DMS 273 treated with DMSO at 0.1 percent for 48 hours (cell line): ENCODE data around the gene IRAK4.
A peak's percentile ranks its signal among the peaks of the same experiment; 100 is the strongest.

Experiments
- DNase-seq: peaks from one replicate; lab custom pipeline; 2025; lab: John Stamatoyannopoulos, UW

Gene IRAK4

DNA sequence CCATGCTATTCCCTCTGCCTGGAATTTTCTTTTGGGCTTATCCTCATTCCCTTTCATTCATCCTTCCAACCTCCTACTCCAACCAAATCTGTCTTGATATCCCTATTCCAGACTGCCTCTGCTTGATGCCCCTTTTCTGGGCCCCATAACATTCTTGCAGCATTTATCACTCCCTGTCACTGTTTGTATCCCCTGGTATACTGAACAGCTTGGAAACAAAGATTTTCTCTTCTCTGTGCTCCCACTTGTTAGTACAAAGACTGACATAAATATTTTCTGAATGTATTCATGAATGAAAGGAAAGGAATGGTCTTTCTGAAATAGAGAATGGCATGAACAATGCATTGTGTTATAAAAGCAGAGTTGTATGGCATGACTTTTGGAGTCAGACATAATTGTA, 7.5 kb downstream of the IRAK4 start:
- no peak for DNase-seq

DNA sequence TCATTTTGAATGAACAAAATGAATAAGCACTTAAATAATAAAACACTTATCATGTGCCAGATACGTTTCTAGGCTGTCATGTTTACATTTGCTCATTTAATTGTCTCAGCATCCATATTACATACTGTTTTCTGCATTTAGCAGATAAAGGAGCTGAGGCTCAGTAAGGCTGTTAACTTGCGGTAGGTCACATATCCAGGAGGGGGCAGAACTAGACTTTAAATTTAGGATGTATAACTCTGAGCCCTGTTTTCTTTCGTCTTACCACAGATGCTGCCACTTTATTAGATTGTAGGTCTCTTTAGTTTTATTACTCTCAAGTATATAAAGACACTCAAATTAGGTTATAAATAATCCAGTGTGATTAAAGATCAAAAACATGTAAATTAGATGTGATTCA, 17.7 kb downstream of the IRAK4 start:
- peak; percentile 17 for DNase-seq

DNA sequence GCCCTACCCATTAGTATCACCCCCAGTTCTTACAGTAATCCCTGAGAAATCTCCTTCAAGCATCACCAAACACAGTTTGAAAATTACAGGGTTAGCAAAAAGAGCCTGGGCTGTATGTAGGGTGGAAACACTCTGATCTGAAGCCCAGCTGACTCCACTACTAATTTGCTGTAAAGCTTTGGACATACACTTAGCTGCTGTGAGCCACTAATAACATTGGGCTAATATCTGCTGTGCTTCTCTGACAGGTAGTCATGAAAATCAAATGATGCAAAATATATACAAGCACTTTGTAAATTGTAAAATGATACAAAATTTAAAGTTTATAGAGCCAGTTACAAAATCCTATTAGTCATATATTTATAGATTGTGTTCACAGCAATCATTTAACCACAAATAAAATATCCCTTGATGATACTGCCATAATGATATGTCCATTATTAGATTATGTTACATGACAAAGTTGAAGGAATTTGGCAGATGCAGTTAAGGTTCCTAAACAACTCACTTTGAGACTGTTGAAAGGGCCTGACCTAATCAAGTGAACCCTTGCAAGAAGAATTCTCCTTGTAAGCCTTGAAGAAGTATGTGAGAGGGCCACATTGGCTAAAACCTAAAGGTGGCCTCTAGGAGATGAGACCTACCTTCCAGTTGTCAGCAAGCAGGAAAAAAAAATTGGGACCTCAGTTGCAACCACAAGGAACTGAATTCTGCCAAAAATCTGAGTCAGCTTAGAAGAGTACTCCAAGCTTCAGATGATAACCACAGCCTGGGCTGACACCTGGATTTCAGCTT, 28.3 kb downstream of the IRAK4 start:
- DNase-seq = no peak

DNA sequence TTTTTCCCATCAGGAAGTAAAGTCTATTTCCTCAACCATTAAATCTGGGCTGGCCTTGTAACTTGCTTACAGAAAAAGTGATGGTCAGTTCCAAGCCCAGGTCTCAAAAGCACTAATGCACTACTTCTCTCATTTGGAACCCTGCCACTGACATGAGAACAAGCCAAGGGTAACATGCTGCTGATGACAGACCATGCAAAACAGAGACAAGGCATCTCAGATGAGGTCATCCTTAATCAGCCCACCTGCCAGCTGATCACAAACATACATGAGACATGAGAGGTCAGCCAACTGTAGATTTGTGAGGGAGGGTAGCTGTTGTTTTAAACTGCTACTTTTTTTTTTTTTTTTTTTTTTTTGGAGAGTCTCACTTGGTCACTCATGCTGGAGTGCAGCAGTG, 31.2 kb downstream of the IRAK4 start:
- DNase-seq = no peak

DNA sequence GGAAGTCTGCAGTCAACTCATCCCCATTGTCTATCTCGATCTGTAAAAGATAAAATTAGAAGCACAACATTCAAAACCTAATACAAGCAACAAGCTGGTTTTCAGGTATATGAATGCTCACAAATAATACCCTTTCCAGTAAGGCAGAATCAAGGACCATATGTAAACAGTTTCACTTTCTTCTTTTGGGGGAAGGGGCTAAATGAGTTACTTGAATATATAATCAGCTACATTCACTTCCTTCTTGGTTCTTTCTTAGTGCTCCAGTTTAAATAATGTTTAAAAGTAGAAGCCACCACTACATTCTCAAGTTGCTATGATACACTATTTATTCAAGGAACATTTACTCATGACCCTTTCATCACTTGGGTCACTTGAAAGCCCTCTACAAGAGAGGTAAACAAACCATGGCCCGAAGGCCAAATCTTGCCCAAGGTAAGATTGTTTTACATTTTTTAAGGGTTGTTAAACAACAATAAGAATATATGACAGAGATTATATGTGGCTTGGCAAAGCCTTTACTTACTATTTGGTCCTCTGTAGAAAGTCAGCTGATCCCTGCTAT, 37.0 kb downstream of the IRAK4 start:
- DNase-seq = no peak

DNA sequence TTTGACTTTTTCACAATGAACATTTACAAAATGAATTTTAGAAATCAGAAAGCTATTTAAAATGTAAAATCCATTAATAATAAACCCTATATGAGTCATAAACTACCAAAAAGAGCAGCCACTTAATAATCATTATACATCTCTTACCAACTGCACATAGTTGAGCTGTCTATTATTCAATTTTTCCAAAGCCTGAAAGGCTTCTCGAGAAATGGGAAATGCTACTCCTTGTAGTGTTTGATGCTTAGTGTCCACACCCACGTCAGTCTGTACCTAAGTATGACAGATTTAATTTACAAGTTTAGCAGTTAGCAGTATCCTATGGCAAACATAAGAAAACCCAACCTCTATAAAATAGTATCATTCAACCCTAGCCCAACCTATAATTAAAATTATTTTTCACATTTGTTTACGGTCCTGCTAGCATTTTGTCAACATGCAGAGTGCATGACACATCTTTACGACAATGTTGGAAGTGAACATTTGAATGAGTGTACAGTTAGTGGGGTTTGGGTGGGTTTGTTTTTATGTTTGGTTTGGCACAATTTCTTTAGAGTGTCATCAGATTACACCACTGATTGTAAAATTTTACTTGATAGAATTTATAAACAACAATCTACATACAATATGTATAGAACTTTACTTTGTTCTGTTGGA, 38.9 kb downstream of the IRAK4 start:
- DNase-seq = no peak

DNA sequence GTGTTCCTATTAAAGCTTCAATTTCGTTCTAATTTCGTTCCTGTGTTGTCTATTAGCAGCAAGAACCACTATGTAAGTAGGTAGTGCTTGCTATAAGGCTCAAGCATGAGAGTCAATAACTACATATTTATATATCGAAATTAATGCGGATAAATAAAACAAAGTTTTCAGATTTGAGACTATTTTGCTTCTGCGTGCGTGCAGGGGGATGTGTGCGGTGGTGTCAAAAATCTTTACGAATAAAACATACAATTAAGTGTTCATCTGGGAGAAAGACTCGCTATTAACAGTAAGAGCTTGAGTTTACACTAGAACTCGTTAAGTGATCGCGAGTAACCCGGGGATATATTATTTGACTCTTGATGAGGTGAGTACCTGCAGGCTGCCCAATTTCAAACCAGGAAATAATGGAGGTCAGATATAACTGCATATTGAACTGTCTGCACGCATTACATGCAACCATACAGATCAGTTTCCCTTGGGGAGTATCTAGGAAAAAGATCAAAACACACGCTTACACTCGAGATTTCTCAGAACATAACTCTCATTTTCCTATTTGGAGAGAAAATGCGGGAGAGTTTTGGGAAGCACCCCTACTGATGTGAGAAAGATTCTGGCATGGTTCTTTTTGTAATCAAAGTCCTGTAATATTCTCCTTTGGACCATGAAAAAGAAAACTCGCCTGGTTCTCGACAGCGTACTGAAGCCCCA, 46.6 kb downstream of the IRAK4 start:
- DNase-seq = no peak

DNA sequence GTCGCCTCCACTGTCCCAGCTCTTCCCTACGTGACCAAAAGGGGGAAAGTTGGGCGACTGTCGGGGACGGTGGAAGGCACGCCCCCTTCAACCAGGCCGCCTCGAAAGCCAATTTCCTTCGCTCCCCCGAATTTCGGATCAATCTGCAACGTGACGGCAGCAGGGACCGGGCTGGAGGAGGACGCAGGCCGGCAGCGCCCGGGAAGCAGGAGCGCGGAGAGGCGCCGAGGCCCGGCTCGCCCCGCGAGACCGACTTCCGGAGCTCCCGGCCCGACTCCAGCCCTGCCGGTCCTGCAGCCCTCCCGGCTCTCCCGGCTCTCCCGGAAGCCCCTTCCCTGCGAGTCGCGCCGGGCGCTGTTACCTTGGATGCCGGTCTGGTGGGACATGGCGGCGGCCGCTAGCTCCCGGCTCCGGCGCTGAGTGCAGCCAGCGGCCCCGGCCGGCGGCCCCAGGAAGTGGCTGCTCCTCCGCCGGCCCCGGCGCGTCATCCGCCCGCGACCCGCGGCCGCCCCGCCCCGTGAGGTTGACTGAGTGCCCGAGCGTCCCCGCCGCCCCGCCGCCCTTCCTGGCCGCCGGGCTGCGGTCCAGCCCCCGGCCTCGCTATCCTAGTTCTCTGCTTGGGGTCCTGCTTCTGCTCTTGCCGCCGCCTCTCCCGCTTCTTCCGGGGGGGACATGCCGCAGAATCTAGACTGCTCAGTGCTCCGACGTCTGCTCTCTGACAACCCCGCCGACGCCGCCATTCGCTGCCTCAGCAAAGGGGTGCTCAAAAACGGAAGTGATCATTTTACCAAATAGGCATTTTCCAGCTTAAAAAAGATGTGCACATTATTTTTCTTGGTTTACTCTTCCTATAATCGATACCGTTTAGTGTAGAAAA, 47.3 kb downstream of the IRAK4 start, which contains the start of gene TWF1:
Gene TWF1, minus strand, starts transcription at position 458 of the 877 bp plus-strand sequence. Its CDS starts 72 bp downstream, at position 386.
- peak; percentile 2 for DNase-seq

DNA sequence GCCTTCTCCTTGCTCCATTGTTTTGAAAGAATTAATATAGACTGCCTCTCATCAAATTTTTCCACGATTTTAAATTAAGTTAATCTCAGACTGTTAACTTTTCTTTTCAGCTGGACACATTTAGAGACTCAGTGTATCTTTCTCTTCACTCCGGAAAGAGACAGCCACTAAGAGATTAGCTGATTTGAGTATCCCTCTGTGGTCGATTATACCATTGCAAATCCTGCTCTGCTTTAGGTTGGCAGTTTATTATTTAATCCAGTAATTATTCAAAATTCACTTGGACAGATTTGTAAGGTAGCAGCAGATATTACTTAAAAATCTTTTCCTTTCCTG, 48.0 kb downstream of the IRAK4 start:
- DNase-seq = no peak

DNA sequence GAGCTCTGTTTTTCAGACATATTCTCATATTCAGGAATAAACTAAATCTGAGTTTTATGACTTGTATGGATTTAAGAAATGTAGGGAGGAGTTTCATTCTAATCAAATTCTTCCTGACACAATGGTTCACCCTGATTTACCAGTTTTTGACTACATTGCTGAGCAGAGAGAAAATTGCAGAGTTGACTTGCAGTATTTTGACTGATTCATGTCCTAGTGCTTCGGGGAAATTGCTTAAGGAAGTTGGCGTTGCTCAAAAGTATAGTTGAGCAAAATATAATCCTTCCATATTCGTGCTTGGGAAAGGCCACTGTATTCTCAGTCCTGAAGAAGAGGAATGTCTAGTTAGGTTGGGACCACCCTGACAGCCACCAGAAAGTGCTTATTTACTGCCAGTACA, 48.6 kb downstream of the IRAK4 start:
- no peak for DNase-seq

DNA sequence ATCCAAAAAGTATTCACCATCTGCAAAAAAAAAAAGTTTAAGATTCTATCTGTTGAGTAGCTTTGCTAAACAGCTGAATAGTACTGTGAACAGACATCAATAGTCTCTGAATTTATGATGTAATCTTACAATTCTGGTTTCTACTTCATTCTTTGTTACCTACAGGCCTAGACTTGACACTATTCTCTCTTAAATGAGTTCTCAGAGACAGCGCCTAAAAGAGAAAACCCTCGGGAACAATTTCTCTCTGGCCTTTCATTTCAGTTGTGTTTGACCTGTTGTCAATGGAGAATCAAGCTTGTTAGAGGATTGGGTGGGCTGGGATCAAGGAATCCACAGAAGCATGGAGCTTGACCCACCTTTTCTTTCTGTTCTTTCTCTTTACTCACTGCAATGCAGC, 53.3 kb downstream of the IRAK4 start:
- DNase-seq = no peak

DNA sequence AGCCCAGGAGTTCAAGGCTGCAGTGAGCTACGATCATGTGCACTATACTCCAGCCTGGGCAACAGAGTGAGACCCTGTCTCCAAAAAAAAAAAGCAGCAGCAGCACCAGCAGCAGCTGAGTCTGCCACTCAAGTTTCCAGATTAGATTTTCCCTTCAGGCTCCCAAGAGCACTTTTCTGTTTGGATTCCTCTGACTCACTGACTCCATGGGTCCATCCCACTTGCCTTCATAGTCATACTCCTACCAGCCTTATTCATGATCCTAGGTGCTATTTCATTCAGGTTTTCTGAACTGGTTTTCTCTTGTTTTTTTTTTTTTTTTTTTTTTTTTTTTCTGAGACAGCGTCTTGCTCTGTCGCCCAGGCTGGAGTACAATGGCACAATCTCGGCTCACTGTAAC, 54.2 kb downstream of the IRAK4 start:
- no peak for DNase-seq

DNA sequence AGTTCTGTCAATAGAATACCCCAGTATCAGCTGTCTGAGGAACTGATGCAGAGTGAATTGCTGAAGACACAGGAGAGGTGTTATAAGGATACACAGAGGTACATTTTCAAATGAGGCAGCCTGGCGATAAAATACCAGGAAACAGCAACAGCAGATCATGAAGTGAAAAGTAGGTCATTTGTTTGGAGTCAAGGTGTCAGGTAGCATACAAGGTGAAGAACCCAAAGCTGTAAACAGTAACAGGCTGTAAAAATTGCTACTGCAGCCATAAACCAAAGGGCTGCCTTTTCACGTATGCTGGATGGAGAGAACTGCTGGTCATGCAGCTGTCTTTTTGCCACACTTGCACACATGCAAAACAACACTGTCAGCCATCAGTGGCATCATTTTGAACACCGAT, 56.7 kb downstream of the IRAK4 start:
- DNase-seq = no peak

DNA sequence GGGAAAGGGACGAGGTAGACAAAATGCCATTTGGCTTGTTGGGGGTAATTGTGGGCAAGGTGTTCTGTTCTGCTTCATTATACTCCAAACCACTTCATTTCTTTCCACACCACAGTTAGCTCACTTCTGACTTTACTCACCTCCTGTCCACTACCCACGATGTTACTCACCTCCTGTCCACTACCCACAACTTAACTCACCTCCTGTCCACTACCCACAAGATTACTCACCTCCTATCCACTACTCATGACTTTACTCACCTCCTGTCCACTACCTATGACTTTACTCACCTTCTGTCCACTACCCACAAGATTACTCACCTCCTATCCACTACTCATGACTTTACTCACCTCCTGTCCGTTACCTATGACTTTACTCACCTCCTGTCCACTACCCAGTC, 57.4 kb downstream of the IRAK4 start:
- no peak for DNase-seq

DNA sequence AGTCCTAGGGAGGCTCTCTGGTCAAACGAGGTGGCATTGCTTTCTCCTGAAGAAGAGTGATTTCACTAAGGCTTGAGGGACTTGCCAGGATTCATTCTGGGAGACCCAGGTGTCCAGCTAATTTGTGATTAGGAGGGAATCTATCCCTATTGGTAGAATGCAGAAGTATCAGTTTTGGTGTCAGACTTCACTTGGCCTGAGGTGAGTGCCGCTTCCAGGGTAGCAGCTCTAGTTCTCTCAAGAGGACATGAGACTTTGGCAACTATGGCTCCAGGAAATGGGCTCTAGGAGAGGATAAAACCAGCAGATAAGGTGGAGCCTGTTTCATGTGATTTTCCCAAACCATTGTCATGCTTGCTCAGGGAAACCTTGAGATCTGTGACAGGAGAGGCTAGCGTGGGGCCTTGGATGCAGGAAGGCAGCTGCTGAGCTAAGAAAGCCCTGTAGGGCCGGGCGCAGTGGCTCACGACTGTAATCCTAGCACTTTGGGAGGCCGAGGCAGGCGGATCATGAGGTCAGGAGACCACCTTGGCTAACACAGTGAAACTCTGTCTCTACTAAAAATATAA, 65.5 kb downstream of the IRAK4 start:
- DNase-seq = no peak

DNA sequence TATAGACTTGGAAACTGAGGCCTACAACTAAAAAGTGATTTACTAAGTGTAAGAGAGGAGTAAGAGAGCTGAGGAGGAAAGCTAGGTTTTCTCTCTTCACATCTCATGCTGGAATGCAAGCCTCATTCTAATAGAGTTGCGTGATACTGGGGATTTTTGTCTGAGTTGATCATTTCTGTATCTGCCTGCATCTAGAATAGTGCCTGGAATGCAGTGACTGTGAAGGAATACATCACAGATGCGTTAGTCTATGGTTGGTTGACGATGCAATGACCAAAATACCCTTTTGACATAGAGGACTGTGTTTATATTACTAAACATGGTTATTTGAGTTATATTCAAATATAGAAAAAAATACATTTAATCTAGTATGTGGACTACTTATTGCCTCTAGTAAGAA, 67.9 kb downstream of the IRAK4 start:
- no peak for DNase-seq

DNA sequence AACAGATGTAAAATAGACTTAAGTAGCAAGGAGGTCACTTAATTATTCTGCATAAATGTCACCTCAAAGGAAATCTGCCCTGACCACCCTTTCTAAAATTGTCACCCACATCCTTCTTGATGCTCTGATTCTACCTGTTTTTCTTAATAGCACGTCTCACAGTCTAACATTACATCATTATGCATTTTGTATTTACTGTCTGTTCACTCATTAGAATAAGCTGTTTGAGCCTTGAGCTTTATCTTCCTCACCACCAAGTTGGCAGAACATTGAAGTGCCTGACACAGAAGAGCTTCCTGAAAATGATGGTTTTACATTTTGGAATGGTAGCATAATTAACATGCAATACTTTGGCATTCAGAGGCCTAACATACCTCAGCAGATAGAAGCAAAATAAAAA, 68.3 kb downstream of the IRAK4 start:
- no peak for DNase-seq

DNA sequence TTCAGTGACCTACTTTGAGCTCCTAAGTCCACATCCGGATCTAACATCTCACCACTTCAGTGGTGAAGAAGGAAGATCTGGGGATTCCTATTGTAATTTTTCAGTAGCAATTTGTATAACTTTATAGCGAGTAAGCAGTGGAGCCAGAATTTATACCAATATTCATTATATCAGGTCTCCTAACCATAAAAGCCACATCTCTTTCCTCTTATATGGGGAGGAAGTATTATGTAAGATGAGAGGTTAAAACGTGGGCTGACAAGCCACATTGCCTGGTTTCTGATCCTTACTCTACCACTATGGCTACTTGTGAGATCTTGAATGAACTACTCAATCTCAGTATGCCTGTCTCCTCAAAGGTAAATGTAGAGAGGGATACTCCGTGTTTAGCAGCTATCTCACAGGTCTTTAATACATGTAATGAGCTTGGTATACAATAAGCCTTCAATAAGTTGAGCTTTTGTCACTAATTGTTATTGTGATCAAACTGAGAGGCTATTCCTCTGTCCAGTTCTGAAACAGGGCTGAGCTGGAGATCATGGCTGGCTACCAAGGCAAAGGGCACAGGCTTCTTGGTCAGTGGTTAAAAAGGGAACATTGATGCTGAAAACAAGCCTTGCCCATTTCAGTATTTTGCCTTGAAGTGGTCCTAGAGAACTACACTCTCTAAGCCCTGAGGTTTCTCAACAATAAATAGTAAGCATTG, 73.9 kb downstream of the IRAK4 start:
- DNase-seq = no peak

DNA sequence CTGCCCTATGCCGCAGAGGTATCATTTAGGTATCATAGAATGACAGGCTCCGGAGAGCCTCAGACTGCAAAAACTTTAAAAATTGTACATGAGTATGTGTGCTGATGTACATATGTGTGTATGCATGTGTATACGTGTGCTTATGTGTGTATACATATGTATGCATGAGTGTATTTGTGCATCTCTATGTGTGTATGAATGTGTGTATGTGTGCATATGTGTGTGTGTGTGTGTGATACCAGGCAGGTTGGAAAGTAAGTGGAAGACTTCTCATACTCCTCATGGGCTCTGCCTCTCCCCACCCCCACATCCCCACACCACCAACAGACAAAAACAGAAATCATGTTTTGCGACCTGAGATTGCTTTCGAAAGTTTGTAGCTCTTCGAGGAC, 76.5 kb downstream of the IRAK4 start:
- no peak for DNase-seq

DNA sequence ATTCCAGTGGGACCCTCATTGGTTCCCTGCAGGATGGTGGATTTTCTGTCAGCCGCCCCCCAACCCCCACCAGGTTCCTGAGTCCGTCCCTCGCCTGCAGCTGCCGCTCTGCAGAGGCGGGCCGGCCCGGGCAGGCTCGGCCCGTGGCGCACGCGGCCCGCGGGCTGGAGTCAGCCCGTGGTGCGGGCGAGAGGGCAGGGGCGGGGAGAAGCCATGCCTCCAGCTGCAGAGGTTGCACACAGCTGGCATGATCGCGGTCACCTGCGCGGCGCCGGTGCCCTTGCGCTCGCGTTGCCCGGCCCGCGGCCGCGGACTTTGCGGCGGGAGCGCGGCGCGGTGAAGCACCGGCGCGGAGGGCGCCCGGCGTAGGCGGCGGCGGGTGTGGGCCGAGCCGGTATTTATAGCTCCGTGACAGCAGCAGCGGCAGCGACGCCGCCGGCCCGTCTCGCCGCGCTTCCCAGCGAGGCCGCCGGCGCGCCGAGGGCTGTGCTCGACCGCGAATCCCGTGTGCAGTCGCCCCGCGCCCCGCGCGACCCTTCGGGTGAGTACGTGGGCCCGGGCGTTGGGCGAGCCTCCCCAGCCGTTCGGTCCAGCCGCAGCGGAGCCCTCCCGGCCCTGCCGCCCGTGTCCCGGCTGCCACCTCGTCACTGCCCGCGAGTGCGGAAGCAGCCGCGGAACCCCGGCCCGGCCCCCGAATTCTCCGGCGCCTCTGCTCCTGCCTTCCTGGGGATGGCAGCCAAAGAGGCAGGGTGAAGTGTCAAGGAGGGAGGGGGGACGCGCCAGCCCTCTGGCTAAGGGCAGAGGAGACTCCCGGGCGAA, 77.1 kb downstream of the IRAK4 start, which contains the start of gene TMEM117:
Gene TMEM117, plus strand, starts transcription at position 426 of the 819 bp plus-strand sequence.
- no peak for DNase-seq
